H1 (cell line): ENCODE data around the gene CBFA2T2. TPM values are rescaled to one million over a fixed set of nuclear protein-coding genes. Genes with fewer than 3 reads are reported as not detected.

Source experiments
- CTCF ChIA-PET: fragments of 300-600 bp; sonication (Branson Sonifier 250); formaldehyde crosslinking; loops from one replicate; lab custom pipeline; 2021; ENCODE audit not compliant: partially characterized antibody; lab: Charles Lee
- POLR2A ChIA-PET: fragments of 300-600 bp; sonication (Branson Sonifier 250); formaldehyde crosslinking; loops from one replicate; lab custom pipeline; 2021; ENCODE audit warnings: inconsistent platforms; ENCODE audit not compliant: partially characterized antibody; lab: Charles Lee
- DNase-seq, 2 experiments: peaks; one replicate each; pipeline versions ENCODE4 v3.0.0 to v3.0.0-alpha.2; 2010 to 2022; ENCODE audit warnings: low spot score in 2 of 2, low read depth in 1 of 2, mixed read lengths in 1 of 2
- FAIRE-seq: peaks from 2 replicates; lab custom pipeline; 2011; peaks lifted over from hg19 to GRCh38; lab: Jason Lieb, UNC
- H2AFZ ChIP-seq: 2 replicates; pipeline ENCODE4 v1.8.1; 2012; ENCODE audit warnings: low read length, inconsistent platforms
- H2AK5ac ChIP-seq: 2 replicates; pipeline ENCODE4 v1.6.1; 2013; ENCODE audit warnings: low read depth, low read length
- H2BK120ac ChIP-seq: replicated peaks from 2 replicates; pipeline ENCODE3; 2013; ENCODE audit warnings: low read depth, low read length, inconsistent platforms
- H2BK12ac ChIP-seq: 2 replicates; pipeline ENCODE4 v1.6.1; 2013; ENCODE audit warnings: low read depth, low read length
- H2BK15ac ChIP-seq: 2 replicates; pipeline ENCODE4 v1.6.1; 2013; ENCODE audit warnings: low read length
- H2BK20ac ChIP-seq: 2 replicates; pipeline ENCODE4 v1.6.1; 2013; ENCODE audit warnings: low read length
- H2BK5ac ChIP-seq: 2 replicates; pipeline ENCODE4 v1.6.1; 2013; ENCODE audit warnings: low read depth, low read length
- H3K14ac ChIP-seq: 2 replicates; pipeline ENCODE4 v1.6.1; 2013; ENCODE audit warnings: inconsistent platforms; ENCODE audit not compliant: insufficient read length
- H3K18ac ChIP-seq: 2 replicates; pipeline ENCODE4 v1.6.1; 2013; ENCODE audit warnings: low read length; ENCODE audit errors: extremely low read depth
- H3K23ac ChIP-seq: 2 replicates; pipeline ENCODE4 v1.6.1; 2013; ENCODE audit warnings: inconsistent platforms; ENCODE audit not compliant: insufficient read length
- H3K23me2 ChIP-seq: 2 replicates; pipeline ENCODE4 v1.6.1; 2013; ENCODE audit warnings: low read depth, low read length
- H3K27ac ChIP-seq: 2 replicates; pipeline ENCODE4 v1.6.1; 2011; ENCODE audit warnings: low read depth, low read length, inconsistent platforms
- H3K27me3 ChIP-seq, 4 experiments: replicated peaks in 1 of 4; 1 replicate in 1 of 4; 2 replicates in 3 of 4; pipeline versions ENCODE4 v1.6.1 to v1.8.1; 2011 to 2013; ENCODE audit warnings: low read length in 3 of 4, mild to moderate bottlenecking in 3 of 4, inconsistent platforms in 2 of 4, mixed read lengths in 2 of 4, moderate library complexity in 1 of 4; ENCODE audit not compliant: control insufficient read depth in 3 of 4, insufficient read depth in 3 of 4; ENCODE audit errors: extremely low read depth in 1 of 4
- H3K36me3 ChIP-seq, 4 experiments: 2 replicates each; pipeline versions ENCODE4 v1.6.1 to v1.8.1; 2011 to 2013; ENCODE audit warnings: mild to moderate bottlenecking in 4 of 4, low read length in 3 of 4, moderate library complexity in 2 of 4, control low read depth in 1 of 4, inconsistent platforms in 1 of 4; ENCODE audit not compliant: insufficient read depth in 4 of 4, control insufficient read depth in 2 of 4
- H3K4ac ChIP-seq: replicated peaks from 2 replicates; pipeline ENCODE3; 2013; ENCODE audit warnings: low read length, low read depth, mixed read lengths, inconsistent platforms; ENCODE audit not compliant: insufficient read length
- H3K4me1 ChIP-seq, 4 experiments: replicated peaks in 1 of 4; 1 replicate in 1 of 4; 2 replicates in 3 of 4; pipeline versions ENCODE4 v1.6.1 to v1.8.1; 2011 to 2013; ENCODE audit warnings: low read length in 3 of 4, inconsistent platforms in 2 of 4, mixed read lengths in 1 of 4; ENCODE audit not compliant: insufficient read depth in 4 of 4, control insufficient read depth in 3 of 4
- H3K4me2 ChIP-seq, 2 experiments: 2 replicates each; pipeline versions ENCODE4 v1.6.1 to v1.8.1; 2011 to 2013; ENCODE audit warnings: low read depth in 2 of 2, low read length in 2 of 2, control low read depth in 1 of 2, inconsistent platforms in 1 of 2, mild to moderate bottlenecking in 1 of 2; ENCODE audit not compliant: insufficient read depth in 1 of 2
- H3K4me3 ChIP-seq, 4 experiments: fragments of 200-600, 300-600 bp in 1 of 4; sonication (generic), shearing (Covaris generic), sonication (Bioruptor Twin) in 1 of 4; 2 replicates each; pipeline versions ENCODE4 v1.5.1 to v1.8.1; 2011 to 2016; ENCODE audit warnings: low read length in 4 of 4, low read depth in 3 of 4, control low read depth in 2 of 4, inconsistent platforms in 2 of 4, mild to moderate bottlenecking in 2 of 4, mixed read lengths in 1 of 4, moderate library complexity in 1 of 4; ENCODE audit not compliant: insufficient read depth in 2 of 4; ENCODE audit errors: extremely low read depth in 1 of 4
- H3K56ac ChIP-seq: replicated peaks from 2 replicates; pipeline ENCODE3; 2013; ENCODE audit warnings: low read depth, mild to moderate bottlenecking, mixed read lengths, low read length, inconsistent platforms; ENCODE audit not compliant: insufficient read length
- H3K79me1 ChIP-seq: 2 replicates; pipeline ENCODE4 v1.6.1; 2013; ENCODE audit warnings: low read depth, low read length, control low read depth
- H3K79me2 ChIP-seq, 2 experiments: 2 replicates each; pipeline versions ENCODE4 v1.6.1 to v1.8.1; 2012 to 2013; ENCODE audit warnings: low read length in 2 of 2, mild to moderate bottlenecking in 2 of 2, inconsistent platforms in 1 of 2; ENCODE audit not compliant: insufficient read depth in 2 of 2, control insufficient read depth in 1 of 2
- H3K9ac ChIP-seq, 4 experiments: replicated peaks in 1 of 4; 1 replicate in 1 of 4; 2 replicates in 3 of 4; pipeline versions ENCODE4 v1.6.1 to v1.8.1; 2011 to 2013; ENCODE audit warnings: low read depth in 3 of 4, low read length in 3 of 4, control low read depth in 2 of 4, mild to moderate bottlenecking in 2 of 4, moderate library complexity in 2 of 4, inconsistent platforms in 1 of 4; ENCODE audit errors: extremely low read depth in 1 of 4
- H3K9me3 ChIP-seq, 2 experiments: 2 replicates each; pipeline versions ENCODE4 v1.6.1 to v1.8.1; 2012 to 2013; ENCODE audit warnings: mild to moderate bottlenecking in 2 of 2, moderate library complexity in 2 of 2, control low read depth in 1 of 2, inconsistent platforms in 1 of 2, low read depth in 1 of 2, low read length in 1 of 2, mixed read lengths in 1 of 2; ENCODE audit not compliant: insufficient read depth in 2 of 2
- H4K20me1 ChIP-seq, 2 experiments: replicated peaks in 1 of 2; 2 replicates each; pipeline versions ENCODE3 to v1.8.1; 2011 to 2013; ENCODE audit warnings: inconsistent platforms in 2 of 2, low read length in 2 of 2, mild to moderate bottlenecking in 1 of 2; ENCODE audit not compliant: insufficient read depth in 2 of 2, control insufficient read depth in 1 of 2
- H4K5ac ChIP-seq: 2 replicates; pipeline ENCODE4 v1.6.1; 2013; ENCODE audit warnings: low read length, low read depth, mixed read lengths, inconsistent platforms; ENCODE audit not compliant: insufficient read length
- H4K8ac ChIP-seq: 2 replicates; pipeline ENCODE4 v1.8.0; 2013; ENCODE audit warnings: mild to moderate bottlenecking, moderate library complexity, low read length, inconsistent platforms; ENCODE audit not compliant: insufficient read depth; ENCODE audit errors: extremely low read depth
- H4K91ac ChIP-seq: replicated peaks from 2 replicates; pipeline ENCODE3; 2013; ENCODE audit warnings: low read length, mixed read lengths, inconsistent platforms; ENCODE audit not compliant: insufficient read length
- CTBP2 ChIP-seq: IDR thresholded peaks from 2 replicates; pipeline ENCODE4 v1.7.0; 2011; ENCODE audit warnings: borderline replicate concordance, mild to moderate bottlenecking, moderate library complexity, mixed read lengths, low read length; ENCODE audit not compliant: insufficient read depth, insufficient read length
- KDM5A ChIP-seq: fragments of 200-600 bp; IDR thresholded peaks from 2 replicates; pipeline ENCODE4 v1.7.1; 2012; ENCODE audit warnings: mild to moderate bottlenecking, low read length, inconsistent platforms, mixed read lengths
- WGBS, 2 experiments: shearing (Covaris generic) in 1 of 2; methylation state at CpG; one replicate each; pipeline versions ENCODE4 v1.1.6 to v1.1.7; 2013 to 2015; ENCODE audit warnings: low lambda C conversion rate in 2 of 2, mixed read lengths in 2 of 2, inconsistent platforms in 1 of 2, low coverage in 1 of 2, missing lambda C conversion rate in 1 of 2; ENCODE audit not compliant: insufficient replicate concordance in 2 of 2, insufficient coverage in 1 of 2, insufficient read length in 1 of 2; ENCODE audit errors: extremely low coverage in 1 of 2, missing lambda C conversion rate in 1 of 2; 5-methylcytosine and 5-hydroxymethylcytosine counted together
- polyA plus RNA-seq, 7 experiments: library from polyadenylated mRNA; depleted of rRNA in 3 of 7; stranded (reverse) in 5 of 7; unstranded in 2 of 7; fragments of >200 nt in 5 of 7; fragments of 200-250 nt in 2 of 7; gene quantifications; 1 replicate in 5 of 7; 2 replicates in 1 of 7; 4 replicates in 1 of 7; pipeline versions ENCODE4 v1.2.1 to v1.2.3, GENCODE V29; 2011 to 2013; ENCODE audit warnings: missing spikeins in 2 of 7, mixed read lengths in 2 of 7
- total RNA-seq: library from RNA; stranded (reverse); fragmentation: NEBNext Ultra II Directional; extraction: Animal tissue kit (Norgen Biotek cat#: 25700); gene quantifications from 2 replicates; pipeline ENCODE4 v1.2.1, GENCODE V29; 2021
- TF ChIP-seq, protein P1 (sequence below), 3 experiments: IDR thresholded peaks; 1 replicate in 2 of 3; 2 replicates in 1 of 3; pipeline versions ENCODE4 v1.5.1 to v1.6.1; 2011; ENCODE audit warnings: low read length in 3 of 3, mild to moderate bottlenecking in 3 of 3, inconsistent platforms in 2 of 3, low read depth in 1 of 3, moderate library complexity in 1 of 3; ENCODE audit not compliant: insufficient read depth in 1 of 3; ENCODE audit errors: control extremely low read depth in 1 of 3

Gene CBFA2T2
- total and polyA plus RNA-seq, 2 of the 8 experiments (the other 6 are each of a cell fraction or from before 2014, with no cell fraction given) = 11.6 to 12.9 TPM

DNA sequence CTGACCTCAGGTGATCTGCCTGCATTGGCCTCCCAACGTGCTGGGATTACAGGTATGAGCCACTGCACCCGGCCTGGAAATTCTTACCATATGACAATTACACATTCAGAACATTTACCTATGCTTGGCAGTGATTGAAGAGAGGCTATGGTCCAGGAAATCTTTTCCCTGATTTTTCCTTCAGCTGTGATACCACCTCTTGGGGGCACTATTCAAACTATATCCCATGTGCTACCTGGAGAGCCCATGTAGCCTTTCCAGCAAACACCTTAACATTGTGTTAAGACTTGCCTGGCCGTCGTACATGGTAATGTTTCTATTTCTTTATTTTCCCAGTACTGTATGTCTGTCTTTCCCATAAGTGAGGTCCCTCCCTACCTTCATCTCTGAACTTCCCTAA, 110.5 kb downstream of the CBFA2T2 start:
- H3K4me3 ChIP-seq = no peak overlapping the region
- no peak for DNase-seq
- H3K27ac ChIP-seq = no peak overlapping the region
- no peak overlapping the region for H4K5ac ChIP-seq
- H2BK20ac ChIP-seq = no peak overlapping the region
- H3K36me3 ChIP-seq = peaks cover 0 to 2% (median 0%) of the 10 kb centered on the region in 4 experiments; a peak in 3 of 8 replicates
- H2BK15ac ChIP-seq = no peak overlapping the region
- peaks cover 3% of the 10 kb centered on the region in 2 experiments; a peak in 2 of 4 replicates for H3K9me3 ChIP-seq
- H2AFZ ChIP-seq = no peak overlapping the region
- H3K79me2 ChIP-seq = no peaks in the 10 kb centered on the region
- no peak overlapping the region for H2BK5ac ChIP-seq
- H2AK5ac ChIP-seq = no peak overlapping the region
- H3K56ac ChIP-seq = no peak overlapping the region
- no peak overlapping the region for H3K4ac ChIP-seq
- no peak overlapping the region for H3K4me2 ChIP-seq
- H4K20me1 ChIP-seq = no peaks in the 10 kb centered on the region
- H2BK12ac ChIP-seq = no peak overlapping the region
- FAIRE-seq = no peak
- ChIA-PET POLR2A (interaction anchor here (0.6 kb wide), 1 partner anchor 132 kb away, joined by 3 read pairs; no protein-coding TSS in a partner anchor), CTCF (interaction anchor here (1.1 to 1.6 kb wide), 2 partner anchors 75 to 147 kb away, joined by 3 to 4 read pairs; no protein-coding TSS in a partner anchor)
- no peaks in the 10 kb centered on the region for H3K79me1 ChIP-seq
- no peak overlapping the region for H3K14ac ChIP-seq
- no peaks in the 10 kb centered on the region for H3K4me1 ChIP-seq
- H3K27me3 ChIP-seq = no peaks in the 10 kb centered on the region
- H3K23me2 ChIP-seq = no peaks in the 10 kb centered on the region
- no peak overlapping the region for H2BK120ac ChIP-seq
- WGBS, 2 experiments = 76% methylated on average over 4 of the region's 4 CpGs; no CpG with 5 or more reads in 1 of the 2 experiments
- H4K91ac ChIP-seq = no peak overlapping the region
- no peak overlapping the region for H3K23ac ChIP-seq
- H3K18ac ChIP-seq = no peak overlapping the region
- no peak overlapping the region for H3K9ac ChIP-seq
- no peak overlapping the region for H4K8ac ChIP-seq
- no peak for TF ChIP-seq KDM5A
- no peak for TF ChIP-seq CTBP2
- TF ChIP-seq, protein P1, sequence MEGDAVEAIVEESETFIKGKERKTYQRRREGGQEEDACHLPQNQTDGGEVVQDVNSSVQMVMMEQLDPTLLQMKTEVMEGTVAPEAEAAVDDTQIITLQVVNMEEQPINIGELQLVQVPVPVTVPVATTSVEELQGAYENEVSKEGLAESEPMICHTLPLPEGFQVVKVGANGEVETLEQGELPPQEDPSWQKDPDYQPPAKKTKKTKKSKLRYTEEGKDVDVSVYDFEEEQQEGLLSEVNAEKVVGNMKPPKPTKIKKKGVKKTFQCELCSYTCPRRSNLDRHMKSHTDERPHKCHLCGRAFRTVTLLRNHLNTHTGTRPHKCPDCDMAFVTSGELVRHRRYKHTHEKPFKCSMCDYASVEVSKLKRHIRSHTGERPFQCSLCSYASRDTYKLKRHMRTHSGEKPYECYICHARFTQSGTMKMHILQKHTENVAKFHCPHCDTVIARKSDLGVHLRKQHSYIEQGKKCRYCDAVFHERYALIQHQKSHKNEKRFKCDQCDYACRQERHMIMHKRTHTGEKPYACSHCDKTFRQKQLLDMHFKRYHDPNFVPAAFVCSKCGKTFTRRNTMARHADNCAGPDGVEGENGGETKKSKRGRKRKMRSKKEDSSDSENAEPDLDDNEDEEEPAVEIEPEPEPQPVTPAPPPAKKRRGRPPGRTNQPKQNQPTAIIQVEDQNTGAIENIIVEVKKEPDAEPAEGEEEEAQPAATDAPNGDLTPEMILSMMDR (IDR thresholded peaks at IDR 0.05; ENCODE audit: control extremely low read depth in 1 of 3, insufficient read depth in 1 of 3, low read depth in 1 of 3, low read length in 3 of 3) = peak in 1 of 3 experiments; percentile 43; a peak in 1 of 4 replicates
